Fibroblast of skin of abdomen (primary cell): ENCODE data around the gene PIWIL4.
A peak's percentile ranks its signal among the peaks of the same experiment; 100 is the strongest.
"Not testable (repeated sequence)": the region's sequence is repeated elsewhere in the genome, so short reads cannot be mapped to it uniquely, and the experiment has no call there.

Source experiments
- DNase-seq: peaks from one replicate; pipeline ENCODE4 v3.0.0-alpha.2; 2013

PIWIL4 gene

DNA sequence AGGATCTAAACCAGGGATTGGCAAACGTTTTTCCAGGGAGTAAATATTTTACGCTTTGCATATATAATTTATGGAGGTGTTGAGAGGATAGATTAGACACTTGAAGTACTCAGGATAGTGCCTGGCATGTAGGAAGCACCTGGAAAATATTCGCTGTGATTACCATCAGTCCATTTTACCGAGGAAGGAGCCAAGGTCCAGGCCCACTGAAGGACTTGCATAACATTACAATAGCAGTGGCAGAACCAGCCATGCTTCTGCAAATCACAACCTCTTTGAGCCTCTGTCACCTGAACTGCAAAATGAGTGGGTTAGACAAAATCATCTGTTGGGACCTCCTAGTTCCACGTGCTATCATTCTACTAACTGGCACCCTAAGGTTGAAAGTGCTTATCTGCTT is 18.0 kb upstream of the PIWIL4 start:
- DNase-seq: no peak

DNA sequence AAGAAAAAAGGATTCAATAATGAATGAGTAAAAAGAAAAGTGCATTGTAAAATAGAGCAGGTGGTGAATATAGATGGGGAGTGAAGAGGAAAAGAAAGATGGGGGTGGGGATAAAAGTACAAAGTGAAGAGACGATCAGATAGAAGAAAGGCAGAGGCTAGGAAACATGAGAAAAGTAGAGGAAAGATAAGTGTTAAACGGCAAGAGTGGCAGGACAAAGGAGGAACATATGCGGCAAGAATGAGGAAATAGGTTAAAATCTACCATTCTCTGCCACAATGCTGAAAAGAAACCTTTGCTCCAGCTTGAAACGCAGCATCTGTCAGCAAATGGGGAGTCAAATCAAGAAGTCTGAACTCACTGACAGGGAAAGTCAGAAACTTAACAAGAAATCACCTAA is 16.7 kb upstream of the PIWIL4 start:
- no peak for DNase-seq

DNA sequence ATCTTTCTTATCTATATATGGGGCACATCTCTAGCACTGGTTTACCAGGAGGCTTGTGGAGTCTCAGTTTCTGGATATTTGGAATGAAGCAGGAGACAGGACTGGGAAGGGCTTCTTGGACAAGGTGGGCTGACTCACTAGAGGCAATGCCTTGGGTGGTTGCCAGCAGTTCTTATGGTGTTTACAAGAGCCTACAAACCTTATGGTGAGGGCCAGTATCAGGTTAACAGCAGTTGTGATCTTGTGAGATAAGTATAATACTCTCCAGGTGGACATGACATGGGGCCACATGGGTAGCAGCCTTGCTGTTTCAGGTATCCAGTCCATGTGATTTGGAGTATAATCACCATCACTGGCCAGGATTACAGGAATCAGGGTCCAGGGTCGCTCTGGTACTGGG is 13.2 kb upstream of the PIWIL4 start:
- DNase-seq: peak; percentile 63

DNA sequence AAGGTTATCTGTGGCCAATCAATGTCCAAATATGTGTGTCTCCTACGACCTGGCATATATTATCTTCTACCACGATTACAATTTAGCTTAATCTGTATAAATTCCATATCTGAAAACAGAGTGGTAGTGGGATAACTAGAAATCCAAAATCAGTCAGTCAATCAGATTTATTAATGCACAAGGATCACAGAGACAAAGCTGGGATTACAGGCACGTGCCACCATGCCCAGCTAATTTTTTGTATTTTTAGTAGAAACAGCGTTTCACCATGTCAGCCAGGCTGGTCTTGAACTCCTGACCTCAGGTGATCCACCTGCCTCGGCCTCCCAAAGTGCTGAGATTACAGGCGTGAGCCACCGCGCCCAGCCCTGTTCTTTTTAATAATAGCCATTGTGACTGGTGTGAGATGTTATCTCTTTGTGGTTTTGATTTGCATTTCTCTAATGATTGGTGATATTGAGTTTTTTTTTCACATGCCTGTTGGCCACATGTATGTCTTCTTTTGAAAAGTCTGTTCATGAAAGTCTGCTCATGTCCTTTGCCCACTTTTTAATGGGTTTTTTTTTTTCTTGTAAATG is 11.3 kb upstream of the PIWIL4 start:
- not testable (repeated sequence) for DNase-seq

DNA sequence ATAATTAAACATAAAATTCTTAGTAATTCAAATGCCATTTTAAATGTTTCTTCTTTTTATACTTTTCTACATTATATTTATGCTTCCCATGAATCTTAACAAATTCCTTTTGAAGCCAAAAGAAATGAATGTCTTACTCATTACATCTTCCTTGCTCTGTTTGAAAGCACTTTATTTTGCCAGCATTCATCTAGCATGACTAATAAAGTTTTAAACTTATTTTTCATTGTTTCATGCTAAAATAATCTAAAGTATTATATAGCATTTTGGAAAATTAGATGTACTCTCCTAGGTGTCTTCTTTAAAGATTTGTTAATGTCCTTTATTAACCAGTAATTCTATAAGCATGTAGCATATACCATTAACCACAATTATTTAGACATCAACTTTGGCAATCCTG is 9.7 kb upstream of the PIWIL4 start:
- DNase-seq: peak; percentile 61

DNA sequence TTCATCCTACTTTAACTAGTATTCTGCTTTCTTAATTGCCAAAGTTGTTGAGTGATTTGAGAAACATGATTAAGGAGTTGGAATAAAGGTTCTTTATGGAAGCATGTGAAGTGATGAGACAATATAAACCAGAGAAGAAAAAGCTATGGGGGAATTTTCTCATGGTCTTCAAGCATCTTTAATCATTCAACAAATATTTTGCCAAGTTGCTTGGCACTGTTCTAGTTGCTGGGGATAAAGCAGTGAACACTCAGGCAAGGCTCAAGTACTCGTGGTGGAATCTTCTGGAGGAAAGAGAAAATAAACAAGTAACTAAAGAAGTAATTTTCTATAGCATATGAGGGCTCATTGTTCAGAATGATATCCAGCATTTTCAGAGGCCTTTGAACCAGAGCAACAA is 9.2 kb upstream of the PIWIL4 start:
- DNase-seq: peak; percentile 48

DNA sequence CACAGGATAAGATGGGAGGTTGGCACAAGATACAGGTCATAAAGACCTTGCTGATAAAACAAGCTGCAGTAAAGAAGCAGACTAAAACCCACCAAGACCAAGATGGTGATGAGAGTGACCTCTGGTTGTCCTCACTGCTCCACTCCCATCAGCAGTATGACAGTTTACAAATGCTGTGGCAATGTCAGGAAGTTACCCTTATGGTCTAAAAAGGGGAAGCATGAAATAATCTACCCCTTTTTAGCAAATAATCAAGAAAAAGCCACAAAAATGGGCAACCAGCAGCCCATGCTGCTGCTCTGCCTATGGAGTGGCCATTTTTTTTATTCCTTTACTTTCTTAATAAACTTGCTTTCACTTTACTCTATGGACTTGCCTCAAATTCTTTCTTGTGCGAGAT is 8.7 kb upstream of the PIWIL4 start:
- no peak for DNase-seq

DNA sequence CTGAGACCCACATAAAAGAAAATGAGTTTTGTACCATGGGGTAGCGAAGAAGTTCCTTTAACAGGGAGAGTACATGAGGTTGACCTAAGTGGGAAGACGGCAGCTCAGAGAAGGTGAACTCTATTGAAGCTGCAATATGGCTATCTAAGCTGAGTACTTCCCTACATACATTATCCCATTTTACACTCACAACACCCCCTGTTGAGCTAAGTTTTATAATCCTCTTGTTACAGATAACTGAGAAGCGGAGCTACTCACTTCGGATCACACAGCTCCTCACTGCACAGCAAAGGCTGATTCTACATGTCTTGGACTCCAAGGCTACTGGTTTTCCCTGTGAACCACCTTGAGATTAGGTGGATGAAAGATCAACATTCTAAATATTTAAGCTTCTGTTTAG is 8.2 kb upstream of the PIWIL4 start:
- no peak for DNase-seq

DNA sequence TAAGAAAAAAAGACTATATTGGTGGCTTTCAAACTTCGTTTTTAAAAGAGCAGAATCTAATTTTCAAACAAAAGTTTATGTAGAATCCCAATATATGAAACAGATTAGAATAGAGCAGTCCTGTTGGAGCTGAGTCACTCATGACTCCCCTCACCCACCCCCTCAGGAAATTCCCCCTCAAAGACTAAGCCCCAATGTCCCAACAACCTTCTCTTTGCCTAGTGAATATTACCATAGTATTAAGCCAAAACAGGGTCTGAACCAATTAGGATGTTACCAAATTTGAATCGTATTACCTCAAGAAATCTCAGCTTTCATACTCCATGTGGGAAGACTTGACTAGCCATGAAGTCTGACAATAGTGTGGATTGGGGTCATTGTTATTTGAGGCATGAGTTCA is 7.8 kb upstream of the PIWIL4 start:
- no peak for DNase-seq

DNA sequence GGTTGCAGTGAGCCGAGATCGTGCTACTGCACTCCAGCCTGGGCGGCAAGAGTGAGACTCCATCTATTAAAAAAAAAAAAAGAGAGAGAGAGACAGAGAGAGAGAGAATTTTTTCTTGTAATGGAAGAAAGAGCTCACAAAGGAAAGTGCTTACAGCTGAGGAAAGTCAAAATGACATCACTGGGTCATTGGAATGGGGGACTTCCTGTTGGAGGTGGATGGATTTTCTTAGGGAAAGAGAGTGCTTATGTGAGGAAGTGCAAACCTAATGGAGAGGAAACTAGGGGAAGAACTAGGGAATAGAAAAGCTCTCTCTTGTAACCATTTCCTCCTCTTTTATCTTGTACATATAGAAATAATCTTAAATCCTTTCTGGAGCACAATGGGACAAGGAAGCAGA is 6.3 kb upstream of the PIWIL4 start:
- no peak for DNase-seq

DNA sequence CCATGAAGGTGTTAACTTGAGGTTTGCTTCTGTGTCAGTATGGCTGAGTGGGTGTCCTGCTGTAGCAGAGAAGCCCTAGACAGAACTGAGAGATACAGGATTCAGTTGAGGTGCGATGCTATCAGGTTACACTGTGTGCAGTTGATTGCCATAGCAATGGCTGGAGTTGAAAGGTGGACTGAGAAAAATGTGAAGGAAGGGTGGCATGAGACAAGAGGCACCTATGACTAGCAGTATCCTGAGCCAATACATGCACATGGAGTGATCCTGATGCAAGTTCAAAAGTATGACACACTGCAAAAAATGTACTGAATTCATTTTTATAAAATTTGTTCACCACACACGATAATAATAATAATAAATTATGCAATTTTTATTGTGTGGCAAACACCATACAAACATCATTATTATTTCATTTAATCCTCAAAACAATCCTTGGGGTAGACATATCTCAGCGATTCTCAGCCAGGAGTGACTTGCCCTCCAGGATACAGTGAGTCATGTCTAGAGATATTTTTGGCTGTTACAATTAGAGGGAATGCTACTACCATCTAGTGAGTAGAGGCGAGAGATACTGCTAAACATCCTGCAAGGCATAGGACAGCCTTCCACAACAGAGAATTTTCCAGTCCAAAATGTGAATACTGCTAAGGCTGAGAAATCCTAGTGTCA is 3.9 kb upstream of the PIWIL4 start:
- DNase-seq: peak; percentile 73

DNA sequence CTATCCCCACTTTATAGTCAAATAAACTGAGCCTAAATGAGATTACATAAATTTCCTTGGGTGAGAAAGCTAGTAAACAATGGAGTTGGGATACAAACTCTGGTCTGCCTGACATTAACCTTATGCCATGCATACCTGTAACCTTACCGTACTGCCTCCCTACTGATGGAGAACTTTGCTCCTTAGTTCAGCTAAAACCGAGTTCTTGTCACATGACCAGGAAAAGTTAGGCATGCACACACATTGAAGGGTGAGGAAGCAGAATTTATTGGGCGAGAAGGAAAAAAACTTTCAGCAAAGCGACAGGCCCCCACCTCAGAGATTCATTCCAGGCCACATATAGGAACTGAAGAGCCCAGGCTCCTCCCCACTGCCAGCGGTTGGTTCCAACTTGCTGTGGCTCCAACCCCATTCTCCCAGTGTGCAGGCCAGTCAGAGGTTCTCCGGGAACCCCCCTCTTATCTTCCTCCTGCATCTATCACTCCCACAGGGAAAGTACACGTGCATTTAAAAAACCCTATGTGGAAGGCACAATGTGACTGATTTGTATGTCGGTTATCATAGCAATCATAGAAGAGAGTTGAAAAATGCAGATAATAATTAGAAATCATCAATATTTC is 3.2 kb upstream of the PIWIL4 start:
- DNase-seq: no peak

DNA sequence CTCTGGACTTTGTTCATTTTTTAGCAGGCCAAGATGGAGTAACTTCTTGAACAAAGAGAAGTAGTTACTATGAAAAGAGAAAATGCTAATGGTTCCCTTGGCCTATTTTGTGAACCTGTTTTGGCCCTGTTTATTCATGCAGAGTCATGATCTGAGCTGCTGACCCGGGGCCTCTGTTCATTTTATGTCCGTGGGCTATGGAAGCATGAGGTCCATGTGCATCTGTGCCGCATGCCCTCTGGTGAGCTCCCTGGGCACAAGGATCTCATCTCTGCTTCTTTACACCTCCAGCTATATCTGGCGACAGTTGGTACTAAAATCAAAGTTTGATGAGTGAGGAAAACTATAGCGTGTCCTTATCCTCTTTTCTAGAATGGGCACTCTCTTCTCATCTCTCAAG is 1.0 kb downstream of the PIWIL4 start:
- DNase-seq: no peak

DNA sequence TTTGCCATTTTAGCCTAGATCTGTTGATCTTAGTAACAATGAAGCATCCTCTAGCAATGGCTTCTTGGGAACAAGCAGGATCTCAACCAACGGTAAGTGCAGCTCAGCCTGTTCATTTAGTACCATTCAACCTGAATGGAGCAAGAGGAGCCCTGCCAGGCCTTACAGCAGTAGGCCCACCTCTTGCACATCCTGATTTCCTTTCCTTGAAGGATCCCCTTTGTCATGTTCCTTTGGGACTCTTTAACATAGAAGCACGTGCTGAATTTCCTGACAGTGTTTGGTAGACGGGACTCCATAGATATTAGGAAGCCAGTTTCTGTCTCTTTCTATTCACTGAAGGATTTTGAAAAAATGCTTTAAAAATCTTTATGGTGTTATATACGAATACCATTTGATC is 1.5 kb downstream of the PIWIL4 start:
- DNase-seq: no peak

DNA sequence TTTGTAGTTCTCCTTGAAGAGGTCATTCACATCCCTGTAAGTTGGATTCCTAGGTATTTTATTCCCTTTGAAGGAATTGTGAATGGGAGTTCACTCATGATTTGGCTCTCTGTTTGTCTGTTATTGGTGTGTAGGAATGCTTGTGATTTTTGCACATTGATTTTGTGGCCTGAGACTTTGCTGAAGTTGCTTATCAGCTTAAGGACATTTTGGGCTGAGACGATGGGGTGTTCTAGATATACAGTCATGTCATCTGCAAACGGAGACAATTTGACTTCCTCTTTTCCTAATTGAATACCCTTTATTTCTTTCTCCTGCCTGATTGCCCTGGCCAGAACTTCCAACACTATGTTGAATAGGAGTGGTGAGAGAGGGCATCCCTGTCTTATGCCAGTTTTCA is 5.8 kb downstream of the PIWIL4 start:
- DNase-seq: not testable (repeated sequence)

DNA sequence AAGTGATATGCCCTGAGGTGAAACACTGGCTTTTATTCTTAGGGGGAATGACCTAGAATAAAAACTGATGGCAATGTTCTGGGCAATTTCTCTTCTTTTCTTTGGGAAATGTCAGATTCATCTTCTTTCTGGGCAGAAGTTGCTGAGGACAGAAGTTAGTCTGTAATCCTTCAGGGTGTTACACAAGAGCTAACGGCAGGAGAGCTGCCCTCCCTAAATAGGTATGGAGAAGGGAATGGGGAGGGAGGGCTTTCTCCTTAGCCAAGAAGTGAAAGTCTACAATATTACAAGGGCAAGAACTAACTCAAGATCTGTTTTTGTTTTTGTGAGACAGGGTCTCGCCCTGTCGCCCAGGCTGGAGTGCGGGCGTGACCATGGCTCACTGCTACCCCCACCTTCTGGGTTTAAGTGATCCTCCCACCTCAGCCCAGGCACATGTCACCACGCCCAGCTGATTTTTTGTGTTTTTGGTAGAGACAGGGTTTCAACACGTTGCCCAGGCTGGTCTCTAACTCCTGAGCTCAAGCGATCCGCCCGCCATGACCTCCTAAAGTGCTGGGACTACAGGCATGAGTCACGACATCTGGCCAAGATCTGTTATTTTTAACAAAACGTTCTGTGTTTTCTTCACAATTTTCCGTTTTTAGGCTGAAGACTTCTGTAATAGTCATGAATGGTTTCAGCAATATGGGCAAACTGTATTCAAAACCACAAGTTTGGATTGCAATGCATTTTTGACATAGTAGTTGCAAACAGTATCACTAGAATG is 7.2 kb downstream of the PIWIL4 start:
- peak; percentile 90 for DNase-seq

DNA sequence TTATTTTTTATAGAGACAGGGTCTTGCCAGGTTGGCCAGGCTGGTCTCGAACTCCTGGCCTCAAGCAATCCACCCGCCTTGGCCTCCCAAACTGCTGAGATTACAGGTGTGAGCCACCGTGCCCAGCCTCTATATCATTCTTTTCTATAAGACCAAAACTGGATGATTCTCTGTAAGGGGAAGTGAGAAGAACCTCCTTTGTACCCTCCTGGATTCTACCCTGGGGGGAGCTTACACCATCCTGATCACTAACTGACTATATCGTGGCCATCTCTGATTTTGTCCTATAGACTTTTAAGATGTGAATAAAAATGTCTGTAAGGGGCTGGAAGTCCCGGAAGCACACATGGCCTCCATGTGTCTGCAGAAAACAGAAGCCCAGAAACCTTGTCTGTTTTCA is 9.1 kb downstream of the PIWIL4 start:
- no peak for DNase-seq

DNA sequence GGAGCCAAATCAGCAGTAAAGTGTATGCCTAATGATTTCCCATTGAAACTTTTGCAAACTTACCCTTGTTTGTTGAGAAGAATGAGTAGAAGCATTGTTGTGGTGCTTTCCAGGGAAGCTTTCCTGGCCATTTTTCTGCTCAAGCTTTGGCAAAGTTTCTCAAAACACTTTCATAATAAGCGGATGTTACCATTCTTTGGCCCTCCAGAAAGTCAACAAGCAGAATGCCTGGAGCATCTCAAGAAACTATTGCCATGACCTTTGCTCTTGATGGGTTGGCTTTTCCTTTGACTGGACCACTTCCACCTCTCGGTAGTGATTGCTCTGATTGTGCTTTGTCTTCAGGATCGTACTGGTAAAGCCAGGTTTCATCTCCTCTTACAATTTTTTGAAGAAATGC is 10.7 kb downstream of the PIWIL4 start:
- DNase-seq: no peak

DNA sequence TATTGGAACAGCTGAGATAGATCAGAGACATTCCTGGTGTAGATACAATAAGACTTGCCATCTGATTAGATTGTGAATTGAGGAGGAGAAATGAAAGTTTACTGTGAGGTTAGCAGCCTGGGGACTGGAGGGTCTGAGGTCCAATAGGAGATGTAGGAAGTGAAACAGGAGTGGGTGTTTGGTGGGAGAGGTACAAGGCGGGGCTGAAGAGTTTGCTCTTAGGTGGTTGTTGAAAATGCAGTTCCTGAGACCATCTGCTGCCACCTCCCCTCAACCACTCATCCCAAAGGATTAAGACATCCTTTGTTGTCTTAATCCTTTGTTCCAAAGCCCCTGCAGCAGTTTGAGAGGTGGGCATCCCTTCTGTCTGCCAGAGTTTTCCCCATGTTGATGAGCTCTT is 14.8 kb downstream of the PIWIL4 start:
- DNase-seq: no peak

DNA sequence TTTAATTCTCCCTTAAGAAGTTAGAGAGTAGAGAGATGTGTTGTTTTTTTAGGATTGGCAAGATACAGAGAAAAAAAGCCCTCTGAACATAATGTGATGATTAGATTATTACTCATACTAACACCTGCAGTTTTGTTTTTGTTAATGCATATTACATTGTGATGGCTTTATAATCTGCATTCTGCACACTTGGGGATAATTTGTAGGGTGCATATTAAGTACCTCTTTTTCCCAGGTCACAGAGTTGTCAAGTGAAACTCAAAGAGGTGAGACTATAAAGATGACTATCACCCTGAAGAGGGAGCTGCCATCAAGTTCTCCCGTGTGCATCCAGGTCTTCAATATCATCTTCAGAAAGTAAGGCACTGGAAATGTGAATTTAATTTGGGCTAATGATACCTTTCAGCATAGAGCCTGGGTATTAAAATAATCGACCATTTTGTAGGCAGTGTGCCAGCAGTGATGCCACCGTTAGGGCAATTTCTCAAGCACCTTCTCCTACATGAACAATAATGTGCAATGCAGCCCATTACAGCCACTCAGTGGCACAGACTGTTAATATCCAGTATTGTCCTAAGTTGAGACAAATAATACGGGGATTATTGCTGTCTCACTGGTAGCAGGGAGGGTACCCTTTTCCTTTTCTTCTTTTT is 16.2 kb downstream of the PIWIL4 start:
- DNase-seq: no peak

DNA sequence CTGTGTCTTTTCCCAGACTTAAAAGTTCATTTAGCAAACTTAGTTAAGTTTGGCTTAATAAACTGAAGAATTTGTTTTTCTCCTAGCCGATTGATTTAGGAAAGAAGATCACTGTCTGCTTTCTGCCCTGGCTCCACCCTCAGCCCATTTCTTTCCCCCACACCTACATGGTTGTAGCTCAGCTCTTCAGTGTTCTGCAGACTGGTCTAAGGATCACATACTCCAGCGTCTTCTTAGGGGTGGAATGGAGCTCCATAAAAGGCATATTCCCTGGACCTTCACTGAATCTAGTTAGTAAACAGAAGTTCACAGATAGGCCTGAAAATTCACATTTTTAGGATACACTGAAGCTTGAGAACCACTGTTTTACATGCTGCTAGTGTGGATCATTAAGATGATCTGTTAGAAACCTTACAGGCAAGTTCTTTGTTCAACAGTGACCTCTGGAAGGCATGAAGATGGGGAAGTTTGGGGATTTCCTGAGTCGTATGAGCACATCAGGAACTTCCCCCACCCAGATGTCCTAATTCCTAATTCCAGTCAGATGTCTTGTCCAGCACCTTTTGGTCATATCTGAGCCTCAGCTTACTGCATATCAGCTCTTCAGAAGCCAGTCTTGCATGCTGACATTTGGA is 16.8 kb downstream of the PIWIL4 start:
- peak; percentile 17 for DNase-seq

DNA sequence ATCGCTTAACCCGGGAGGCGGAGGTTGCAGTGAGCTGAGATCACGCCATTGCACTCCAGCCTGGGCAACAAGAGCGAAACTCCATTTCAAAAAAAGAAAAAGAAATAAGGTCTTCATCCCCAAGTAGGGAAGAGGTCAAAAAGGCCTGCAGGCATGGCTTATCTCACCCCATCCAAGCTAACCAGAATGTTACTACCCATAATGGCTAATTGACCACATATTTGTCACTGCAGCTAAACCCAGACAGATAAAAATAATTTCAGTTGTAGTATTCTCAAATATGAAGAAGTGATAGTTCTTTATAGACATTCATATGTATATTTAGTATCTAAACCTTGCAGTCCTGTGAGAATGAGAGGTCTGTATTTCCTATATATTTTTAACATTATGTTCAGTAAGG is 17.8 kb downstream of the PIWIL4 start:
- no peak for DNase-seq

DNA sequence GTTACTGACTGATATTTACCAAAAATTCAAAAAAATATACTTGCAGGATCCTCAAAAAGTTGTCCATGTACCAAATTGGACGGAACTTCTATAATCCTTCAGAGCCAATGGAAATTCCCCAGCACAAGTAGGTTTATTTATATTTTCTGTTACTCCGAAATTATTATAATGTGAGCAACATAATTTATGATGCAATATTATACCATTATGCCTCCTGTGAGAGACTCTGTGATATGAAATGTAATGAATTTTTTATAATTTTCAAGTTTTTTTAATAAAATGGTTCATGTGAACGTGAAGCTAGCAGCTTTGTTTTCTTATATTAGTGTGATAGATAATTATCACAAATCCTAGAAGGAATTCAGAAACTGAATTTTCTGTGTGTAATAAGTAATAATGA is 18.2 kb downstream of the PIWIL4 start:
- no peak for DNase-seq
